Colonic mucosa (tissue), 4 donors: ENCODE results near the gene CDSN. TPM values are rescaled to one million over a fixed set of nuclear protein-coding genes. Genes with fewer than 3 reads are reported as not detected.
"Not testable (repeated sequence)": the region's sequence is repeated elsewhere in the genome, so short reads cannot be mapped to it uniquely, and the experiment has no call there.

Experiments used
- DNase-seq: peaks from one replicate; pipeline ENCODE4 v3.0.0-alpha.2; 2020
- H3K27ac ChIP-seq: fragments of 200-600 bp; one replicate; pipeline ENCODE4 v1.8.0; 2021
- H3K27me3 ChIP-seq: fragments of 200-600 bp; one replicate; pipeline ENCODE4 v1.8.0; 2021
- H3K36me3 ChIP-seq: fragments of 200-600 bp; one replicate; pipeline ENCODE4 v1.8.0; 2021
- H3K4me1 ChIP-seq: fragments of 200-600 bp; one replicate; pipeline ENCODE4 v1.8.0; 2021; ENCODE audit warnings: mild to moderate bottlenecking
- H3K4me3 ChIP-seq: fragments of 200-600 bp; one replicate; pipeline ENCODE4 v1.8.0; 2021
- H3K9ac ChIP-seq, 2 donors: one replicate each; pipeline ENCODE4 v1.7.0; 2013; ENCODE audit warnings: control low read depth in 2 of 2, low read depth in 2 of 2, low read length in 2 of 2
- H3K9me3 ChIP-seq: fragments of 200-600 bp; one replicate; pipeline ENCODE4 v1.8.0; 2021
- CTCF ChIP-seq: fragments of 200-600 bp; IDR thresholded peaks from one replicate; pipeline ENCODE4 v1.8.0; 2022; ENCODE audit warnings: antibody characterized with exemption, mild to moderate bottlenecking
- intact Hi-C: fragments of 100-400 bp; cut with DNase I; formaldehyde crosslinking; loops from one replicate; pipeline ENCODE4 v1.14.1; 2022
- total RNA-seq, 2 donors: library from RNA; stranded (reverse); fragmentation: NEBNext Ultra II Directional in 1 of 2; extraction: Animal tissue kit (Norgen Biotek cat#: 25700) in 1 of 2; gene quantifications; one replicate each; pipeline ENCODE4 v1.2.1, GENCODE V29; 2021
- donor health status: healthy.
- donor health status: DM: no; HTN: no; CAD: no.
- donor health status: DM: no; HTN: no; CAD: no.

The CDSN gene
- total RNA-seq, 2 donors from 2014 or later: not detected

DNA sequence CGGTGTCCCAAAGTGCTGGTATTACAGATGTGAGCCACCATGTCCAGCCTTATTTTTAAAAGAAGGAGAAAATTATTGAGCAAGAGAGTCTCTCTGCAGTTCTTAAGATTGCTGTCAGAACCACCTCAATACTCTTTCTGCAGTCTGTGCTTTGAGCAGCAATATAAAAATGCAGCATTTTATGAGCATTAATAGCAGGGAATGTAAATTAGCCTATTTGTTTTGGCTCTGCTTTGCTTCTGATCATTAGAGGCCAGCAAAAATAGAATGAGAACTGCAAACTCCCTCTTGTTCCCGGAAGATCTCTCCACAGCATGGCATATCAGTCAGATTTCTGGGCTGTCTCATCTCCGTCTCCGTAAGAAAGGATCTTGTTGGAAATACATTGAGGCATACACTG lies 43.6 kb downstream of the CDSN start:
- H3K4me1 ChIP-seq: peaks cover 3% of the 10 kb centered on the region
- no peak overlapping the region for H3K9ac ChIP-seq
- no peaks in the 10 kb centered on the region for H3K27me3 ChIP-seq
- intact Hi-C loops: loop anchor here (5.0 kb wide), 1 partner anchor 159 kb away; no protein-coding TSS in a partner anchor
- H3K4me3 ChIP-seq: no peak overlapping the region
- H3K27ac ChIP-seq: no peak overlapping the region
- no peaks in the 10 kb centered on the region for H3K9me3 ChIP-seq
- H3K36me3 ChIP-seq: no peaks in the 10 kb centered on the region
- DNase-seq: no peak
- TF ChIP-seq CTCF: no peak

- intact Hi-C loops: loop anchor here (5.0 kb wide), 1 partner anchor 158 kb away; no protein-coding TSS in a partner anchor
- Histone ChIP-seq H3K9ac (no peak overlapping the region), H3K4me3 (no peak overlapping the region), H3K27ac (no peak overlapping the region), H3K9me3 (no peaks in the 10 kb centered on the region), H3K4me1 (peaks cover 3% of the 10 kb centered on the region), H3K36me3 (no peaks in the 10 kb centered on the region), H3K27me3 (no peaks in the 10 kb centered on the region)
- no peak for DNase-seq
- TF ChIP-seq CTCF: no peak
These were observed 44.7 kb downstream of the CDSN start for GRCh38 chr6:31075528-31075927.

DNA sequence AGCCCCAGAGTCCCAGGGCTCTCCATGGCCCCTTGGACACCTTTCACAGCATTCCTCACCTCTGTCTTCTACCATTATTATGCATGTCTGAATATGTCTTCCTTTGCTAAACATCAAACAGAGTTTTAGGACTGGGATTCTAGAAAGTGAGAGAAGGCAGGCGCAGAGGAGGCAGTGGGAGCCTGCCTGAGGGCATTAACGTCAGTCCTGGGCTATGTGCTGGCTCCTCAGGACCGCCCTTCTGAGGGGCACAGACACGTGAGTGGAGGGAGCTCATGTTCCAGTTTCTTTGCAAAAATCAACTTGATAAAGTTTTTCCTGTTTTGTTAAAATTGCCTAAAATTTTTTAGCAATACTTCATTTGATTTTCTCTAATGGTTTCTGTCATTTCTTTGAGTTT lies 45.8 kb downstream of the CDSN start:
- H3K4me1 ChIP-seq: peaks cover 3% of the 10 kb centered on the region
- H3K9me3 ChIP-seq: no peaks in the 10 kb centered on the region
- H3K36me3 ChIP-seq: no peaks in the 10 kb centered on the region
- no peak overlapping the region for H3K27ac ChIP-seq
- H3K27me3 ChIP-seq: no peaks in the 10 kb centered on the region
- intact Hi-C loops: no loop called here
- no peak overlapping the region for H3K9ac ChIP-seq
- no peak for DNase-seq
- H3K4me3 ChIP-seq: no peak overlapping the region
- TF ChIP-seq CTCF: no peak

- no peak overlapping the region for H3K4me3 ChIP-seq
- peaks cover 3% of the 10 kb centered on the region for H3K4me1 ChIP-seq
- no peaks in the 10 kb centered on the region for H3K9me3 ChIP-seq
- H3K9ac ChIP-seq: no peak overlapping the region
- intact Hi-C loops: no loop called here
- no peaks in the 10 kb centered on the region for H3K36me3 ChIP-seq
- TF ChIP-seq CTCF: no peak
- no peak for DNase-seq
- no peak overlapping the region for H3K27ac ChIP-seq
- no peaks in the 10 kb centered on the region for H3K27me3 ChIP-seq
These were observed 49.5 kb downstream of the CDSN start for GRCh38 chr6:31070711-31071197.

DNA sequence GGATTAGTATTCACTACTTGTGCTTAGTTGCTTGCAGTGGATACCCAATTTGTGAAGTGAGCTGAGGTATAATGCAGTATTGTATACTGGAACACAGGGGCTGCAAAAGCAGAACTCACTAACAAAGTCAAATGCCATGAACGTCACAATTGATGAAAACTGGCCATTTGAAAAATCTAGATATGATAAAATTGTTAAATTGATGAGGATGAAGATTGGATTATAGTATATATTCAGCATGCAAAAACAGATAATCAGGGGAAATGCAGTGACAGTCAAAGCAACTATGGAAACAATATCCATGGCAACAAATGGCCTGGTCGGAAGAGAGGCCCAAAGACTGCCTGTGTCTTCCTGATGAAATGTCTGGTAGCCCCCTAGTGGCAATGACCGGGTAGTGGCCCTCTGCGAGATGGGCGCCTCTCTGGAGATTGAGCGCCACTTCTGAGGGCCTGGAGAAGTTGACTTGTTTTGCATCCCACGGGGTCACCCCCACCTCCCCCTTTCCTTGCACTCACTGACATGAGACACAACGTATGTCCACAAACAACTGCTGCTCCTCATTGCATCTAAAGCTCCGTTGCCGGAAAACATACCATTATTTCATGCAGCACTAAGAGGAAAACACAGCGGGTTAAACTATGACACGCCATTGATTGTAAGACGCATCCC lies 51.4 kb downstream of the CDSN start:
- H3K4me3 ChIP-seq: no peak overlapping the region
- no peaks in the 10 kb centered on the region for H3K36me3 ChIP-seq
- H3K27me3 ChIP-seq: no peaks in the 10 kb centered on the region
- no peak overlapping the region for H3K9ac ChIP-seq
- H3K9me3 ChIP-seq: no peaks in the 10 kb centered on the region
- peak; percentile 91 for TF ChIP-seq CTCF
- intact Hi-C loops: no loop called here
- H3K4me1 ChIP-seq: peaks cover 3% of the 10 kb centered on the region
- peak; percentile 84 for DNase-seq
- H3K27ac ChIP-seq: no peak overlapping the region

DNA sequence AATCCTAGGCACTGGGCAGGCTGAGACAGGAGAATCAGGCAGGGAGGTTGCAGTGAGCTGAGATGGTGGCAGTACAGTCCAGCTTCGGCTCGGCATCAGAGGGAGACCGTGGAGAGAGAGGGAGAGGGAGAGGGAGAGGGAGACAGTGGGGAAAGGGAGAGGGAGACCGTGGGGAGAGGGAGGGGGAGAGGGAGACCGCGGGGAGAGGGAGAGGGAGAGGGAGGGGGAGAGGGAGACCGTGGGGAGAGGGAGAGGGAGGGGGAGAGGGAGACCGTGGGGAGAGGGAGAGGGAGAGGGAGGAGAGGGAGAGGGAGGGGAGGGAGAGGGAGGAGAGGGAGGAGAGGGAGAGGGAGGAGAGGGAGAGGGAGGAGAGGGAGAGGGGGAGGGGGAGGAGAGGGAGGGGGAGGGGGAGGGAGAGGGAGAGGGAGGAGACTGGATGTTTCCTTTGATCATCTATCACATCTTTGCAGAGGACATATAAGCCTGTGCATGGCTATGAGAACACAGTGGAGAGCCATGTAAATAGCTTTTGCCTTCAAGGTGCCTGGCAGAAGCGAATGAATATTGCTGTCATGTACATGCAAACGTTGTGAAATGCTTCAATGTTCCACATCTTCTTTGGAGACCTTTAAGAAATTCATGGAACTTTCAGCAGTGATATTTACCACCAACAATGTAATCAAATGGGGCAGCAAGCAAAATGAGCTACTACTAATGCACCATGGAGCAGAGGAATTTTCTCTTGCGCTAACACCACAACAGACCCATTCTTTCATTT lies 52.2 kb downstream of the CDSN start:
- H3K27me3 ChIP-seq, H3K9ac ChIP-seq, H3K27ac ChIP-seq, DNase-seq, intact Hi-C loops, H3K4me3 ChIP-seq, H3K4me1 ChIP-seq, H3K9me3 ChIP-seq, H3K36me3 ChIP-seq: not testable (repeated sequence)

GRCh38 chr6:31067028-31067427 lies 53.2 kb downstream of the CDSN start:
- H3K36me3 ChIP-seq, H3K27ac ChIP-seq, H3K9ac ChIP-seq, H3K4me3 ChIP-seq, intact Hi-C loops, H3K9me3 ChIP-seq, H3K27me3 ChIP-seq, H3K4me1 ChIP-seq, DNase-seq: not testable (repeated sequence)
